Loucy (cell line): ENCODE results near the gene RECQL5.
"Not testable (repeated sequence)": the region's sequence is repeated elsewhere in the genome, so short reads cannot be mapped to it uniquely, and the experiment has no call there.

Experiments used
- H2AFZ ChIP-seq: fragments of 200-600 bp; sonication (generic); 2 replicates; pipeline ENCODE4 v1.6.0; 2016; ENCODE audit warnings: antibody characterized with exemption, mild to moderate bottlenecking, low read length, moderate library complexity
- H3F3A ChIP-seq: fragments of 200-600 bp; 2 replicates; pipeline ENCODE4 v1.6.0; 2016; ENCODE audit warnings: antibody characterized with exemption, low read depth, mild to moderate bottlenecking
- H3K27me3 ChIP-seq: fragments of 200-600 bp; sonication (generic); 2 replicates; pipeline ENCODE4 v1.6.1; 2014; ENCODE audit warnings: low read length, mild to moderate bottlenecking; ENCODE audit not compliant: insufficient read depth, poor library complexity, severe bottlenecking
- H3K36me3 ChIP-seq: fragments of 200-600 bp; sonication (generic); 2 replicates; pipeline ENCODE4 v1.6.1; 2016; ENCODE audit warnings: low read length; ENCODE audit not compliant: insufficient read depth
- H3K4me1 ChIP-seq: fragments of 200-600 bp; sonication (generic); 2 replicates; pipeline ENCODE4 v1.5.1; 2014; ENCODE audit warnings: low read length, mild to moderate bottlenecking; ENCODE audit not compliant: insufficient read depth, poor library complexity, severe bottlenecking
- H3K4me2 ChIP-seq: fragments of 200-600 bp; sonication (generic); 2 replicates; pipeline ENCODE4 v1.6.0; 2014; ENCODE audit warnings: antibody characterized with exemption, low read length, low read depth, mild to moderate bottlenecking; ENCODE audit not compliant: poor library complexity, severe bottlenecking
- H3K4me3 ChIP-seq: fragments of 200-600 bp; sonication (generic); 2 replicates; pipeline ENCODE4 v1.5.1; 2014; ENCODE audit warnings: low read length, mild to moderate bottlenecking, mixed read lengths; ENCODE audit not compliant: poor library complexity, severe bottlenecking
- H3K79me2 ChIP-seq: fragments of 200-600 bp; sonication (generic); 2 replicates; pipeline ENCODE4 v1.6.1; 2014; ENCODE audit warnings: low read length; ENCODE audit not compliant: insufficient read depth
- H3K9ac ChIP-seq: fragments of 200-600 bp; sonication (generic); 2 replicates; pipeline ENCODE4 v1.6.0; 2014; ENCODE audit warnings: mild to moderate bottlenecking, low read depth, low read length, moderate library complexity; ENCODE audit not compliant: poor library complexity, severe bottlenecking
- H3K9me2 ChIP-seq: fragments of 200-600 bp; sonication (generic); replicated peaks from 2 replicates; pipeline ENCODE4 v1.6.1; 2016; ENCODE audit warnings: low read depth, low read length, mixed read lengths
- H3K9me3 ChIP-seq: fragments of 200-600 bp; sonication (generic); 2 replicates; pipeline ENCODE4 v1.6.1; 2014; ENCODE audit warnings: mild to moderate bottlenecking, antibody characterized with exemption, low read length, low read depth; ENCODE audit not compliant: insufficient read depth
- H4K20me1 ChIP-seq: fragments of 200-600 bp; sonication (generic); 2 replicates; pipeline ENCODE4 v1.6.0; 2014; ENCODE audit warnings: antibody characterized with exemption, low read length, mild to moderate bottlenecking; ENCODE audit not compliant: insufficient read depth, poor library complexity, severe bottlenecking
- EZH2phosphoT487 ChIP-seq: fragments of 200-600 bp; IDR thresholded peaks from 2 replicates; pipeline ENCODE4 v1.6.1; 2018; ENCODE audit warnings: antibody characterized with exemption, mild to moderate bottlenecking, moderate library complexity, borderline replicate concordance
- TF ChIP-seq, protein P1 (sequence below): fragments of 200-600 bp; sonication (generic); conservative IDR thresholded peaks from 2 replicates; pipeline ENCODE4 v1.5.1; 2014; ENCODE audit warnings: mild to moderate bottlenecking, antibody characterized with exemption, low read length

RECQL5 gene

GRCh38 chr17:75638893-75639292, 28.1 kb downstream of the RECQL5 start:
- Histone ChIP-seq H3F3A (no peaks in the 10 kb centered on the region), H3K4me2 (no peak overlapping the region), H3K4me3 (no peak overlapping the region), H3K4me1 (peaks cover 5% of the 10 kb centered on the region), H4K20me1 (no peaks in the 10 kb centered on the region), H3K79me2 (no peaks in the 10 kb centered on the region), H2AFZ (no peak overlapping the region), H3K9me2 (no peaks in the 10 kb centered on the region), H3K9ac (no peak overlapping the region), H3K27me3 (no peaks in the 10 kb centered on the region), H3K36me3 (no peaks in the 10 kb centered on the region), H3K9me3 (no peaks in the 10 kb centered on the region)
- TF ChIP-seq, protein P1, sequence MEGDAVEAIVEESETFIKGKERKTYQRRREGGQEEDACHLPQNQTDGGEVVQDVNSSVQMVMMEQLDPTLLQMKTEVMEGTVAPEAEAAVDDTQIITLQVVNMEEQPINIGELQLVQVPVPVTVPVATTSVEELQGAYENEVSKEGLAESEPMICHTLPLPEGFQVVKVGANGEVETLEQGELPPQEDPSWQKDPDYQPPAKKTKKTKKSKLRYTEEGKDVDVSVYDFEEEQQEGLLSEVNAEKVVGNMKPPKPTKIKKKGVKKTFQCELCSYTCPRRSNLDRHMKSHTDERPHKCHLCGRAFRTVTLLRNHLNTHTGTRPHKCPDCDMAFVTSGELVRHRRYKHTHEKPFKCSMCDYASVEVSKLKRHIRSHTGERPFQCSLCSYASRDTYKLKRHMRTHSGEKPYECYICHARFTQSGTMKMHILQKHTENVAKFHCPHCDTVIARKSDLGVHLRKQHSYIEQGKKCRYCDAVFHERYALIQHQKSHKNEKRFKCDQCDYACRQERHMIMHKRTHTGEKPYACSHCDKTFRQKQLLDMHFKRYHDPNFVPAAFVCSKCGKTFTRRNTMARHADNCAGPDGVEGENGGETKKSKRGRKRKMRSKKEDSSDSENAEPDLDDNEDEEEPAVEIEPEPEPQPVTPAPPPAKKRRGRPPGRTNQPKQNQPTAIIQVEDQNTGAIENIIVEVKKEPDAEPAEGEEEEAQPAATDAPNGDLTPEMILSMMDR: no peak
- TF ChIP-seq EZH2phosphoT487: no peak

DNA sequence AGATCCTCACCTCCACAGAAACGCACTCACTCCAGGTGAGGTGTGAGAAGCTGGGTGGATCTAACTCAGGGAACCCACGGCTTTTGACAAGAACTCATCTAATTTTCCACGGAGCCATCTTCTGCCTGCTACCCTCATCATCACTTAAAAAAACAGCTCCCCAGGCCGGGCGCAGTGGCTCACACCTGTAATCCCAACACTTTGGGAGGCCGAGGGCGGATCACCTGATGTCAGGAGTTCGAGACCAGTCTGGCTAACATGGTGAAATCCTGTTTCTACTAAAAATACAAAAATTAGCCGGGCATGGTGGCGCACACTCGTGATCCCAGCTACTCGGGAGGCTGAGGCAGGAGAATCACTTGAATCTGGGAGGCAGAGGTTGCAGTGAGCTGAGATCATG, 28.9 kb downstream of the RECQL5 start:
- not testable (repeated sequence) for H3K27me3 ChIP-seq, H3K9ac ChIP-seq, H2AFZ ChIP-seq, H3K9me3 ChIP-seq, H3K9me2 ChIP-seq, H4K20me1 ChIP-seq, H3K36me3 ChIP-seq, H3K79me2 ChIP-seq, H3K4me2 ChIP-seq, H3K4me3 ChIP-seq, H3F3A ChIP-seq
- H3K4me1 ChIP-seq: peaks cover 13% of the 10 kb centered on the region

DNA sequence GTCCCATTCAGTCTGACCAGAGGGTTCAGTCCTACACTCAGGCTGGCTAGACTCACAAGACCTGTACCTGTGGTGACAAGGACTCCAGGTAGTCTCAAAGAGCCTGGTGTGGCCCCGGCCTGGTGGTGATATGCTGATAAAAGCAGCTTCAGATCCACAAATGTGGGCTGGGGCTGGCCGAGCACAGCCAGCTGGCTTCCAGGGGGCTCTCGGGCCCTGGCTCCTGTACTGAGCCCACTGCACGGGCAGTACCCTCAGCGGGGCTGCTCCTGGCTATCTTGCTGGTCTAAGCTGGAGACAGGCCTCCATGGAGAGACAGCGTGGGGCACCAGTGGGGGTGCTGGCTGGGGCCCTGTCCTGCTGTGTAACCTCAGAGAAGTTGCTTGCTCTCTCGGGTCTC, 29.4 kb downstream of the RECQL5 start:
- H3K9me3 ChIP-seq: no peaks in the 10 kb centered on the region
- H3F3A ChIP-seq: no peaks in the 10 kb centered on the region
- H3K9me2 ChIP-seq: no peaks in the 10 kb centered on the region
- H4K20me1 ChIP-seq: no peaks in the 10 kb centered on the region
- H2AFZ ChIP-seq: no peak overlapping the region
- peaks cover 13% of the 10 kb centered on the region for H3K4me1 ChIP-seq
- no peak overlapping the region for H3K4me3 ChIP-seq
- H3K27me3 ChIP-seq: no peaks in the 10 kb centered on the region
- no peak overlapping the region for H3K4me2 ChIP-seq
- no peak for TF ChIP-seq EZH2phosphoT487
- TF ChIP-seq, protein P1: no peak
- H3K9ac ChIP-seq: no peak overlapping the region
- H3K79me2 ChIP-seq: no peaks in the 10 kb centered on the region
- no peaks in the 10 kb centered on the region for H3K36me3 ChIP-seq

DNA sequence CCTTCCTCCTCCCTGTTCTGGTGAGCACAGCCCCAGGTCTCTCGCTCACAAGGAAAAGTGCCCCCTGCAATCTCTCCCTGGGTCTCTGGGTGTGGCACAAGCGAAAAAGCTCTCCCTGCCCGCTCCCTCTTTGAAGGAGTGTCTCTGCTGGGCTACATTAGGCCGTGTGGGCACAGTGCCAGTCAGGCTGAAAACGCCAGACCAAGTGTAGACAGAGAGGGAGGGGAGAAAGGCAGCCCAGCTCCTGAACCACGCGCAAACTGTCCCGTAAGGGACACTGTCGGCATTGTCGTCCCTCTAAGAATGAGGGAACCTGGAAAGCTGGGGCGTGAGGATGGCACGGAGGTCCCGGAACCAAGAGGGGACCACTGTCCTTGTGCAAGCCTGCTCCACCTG, 29.8 kb downstream of the RECQL5 start:
- no peak overlapping the region for H2AFZ ChIP-seq
- H3F3A ChIP-seq: no peaks in the 10 kb centered on the region
- no peak overlapping the region for H3K4me3 ChIP-seq
- H3K79me2 ChIP-seq: no peaks in the 10 kb centered on the region
- no peaks in the 10 kb centered on the region for H3K36me3 ChIP-seq
- no peak overlapping the region for H3K4me2 ChIP-seq
- H3K27me3 ChIP-seq: no peaks in the 10 kb centered on the region
- TF ChIP-seq, protein P1: no peak
- no peak for TF ChIP-seq EZH2phosphoT487
- no peaks in the 10 kb centered on the region for H4K20me1 ChIP-seq
- H3K9me3 ChIP-seq: no peaks in the 10 kb centered on the region
- H3K9me2 ChIP-seq: no peaks in the 10 kb centered on the region
- peaks cover 13% of the 10 kb centered on the region for H3K4me1 ChIP-seq
- H3K9ac ChIP-seq: no peak overlapping the region
